ENCODE data around the gene OR2G6.
"Not testable (repeated sequence)": the region's sequence is repeated elsewhere in the genome, so short reads cannot be mapped to it uniquely, and the experiment has no call there.

The OR2G6 gene

DNA sequence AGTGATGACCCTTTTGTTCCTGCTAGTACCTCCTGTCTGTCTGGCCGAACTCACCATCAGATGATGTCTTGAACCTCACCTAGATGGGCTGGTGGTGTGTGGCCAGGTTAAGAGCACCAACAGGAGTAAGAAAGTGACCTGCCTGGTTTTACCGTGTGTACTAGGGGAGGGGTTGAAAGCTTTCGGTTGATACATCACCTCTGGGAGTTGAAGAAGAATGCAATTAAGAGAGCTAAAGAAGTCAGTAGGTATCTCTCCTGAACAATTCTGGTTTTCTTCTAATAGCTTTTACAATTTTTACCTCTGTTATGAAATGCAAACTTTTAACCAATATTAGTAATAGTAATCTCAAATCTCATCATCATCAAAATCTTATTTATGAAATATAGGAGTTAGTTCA, 54.8 kb downstream of the OR2G6 start, which contains the start of gene OR2T29:
OR2T29 (minus strand) TSS at position 101 of the 400 bp plus-strand sequence. CDS start 3,281 bp downstream, outside the sequence.
- H3K4me3 ChIP-seq (ENCODE audit: low read depth, low read length); in situ Hi-C loops (cut with HindIII; ENCODE audit: low sequenced_read_pairs); DNase-seq (ENCODE audit: low read depth): not testable (repeated sequence)

DNA sequence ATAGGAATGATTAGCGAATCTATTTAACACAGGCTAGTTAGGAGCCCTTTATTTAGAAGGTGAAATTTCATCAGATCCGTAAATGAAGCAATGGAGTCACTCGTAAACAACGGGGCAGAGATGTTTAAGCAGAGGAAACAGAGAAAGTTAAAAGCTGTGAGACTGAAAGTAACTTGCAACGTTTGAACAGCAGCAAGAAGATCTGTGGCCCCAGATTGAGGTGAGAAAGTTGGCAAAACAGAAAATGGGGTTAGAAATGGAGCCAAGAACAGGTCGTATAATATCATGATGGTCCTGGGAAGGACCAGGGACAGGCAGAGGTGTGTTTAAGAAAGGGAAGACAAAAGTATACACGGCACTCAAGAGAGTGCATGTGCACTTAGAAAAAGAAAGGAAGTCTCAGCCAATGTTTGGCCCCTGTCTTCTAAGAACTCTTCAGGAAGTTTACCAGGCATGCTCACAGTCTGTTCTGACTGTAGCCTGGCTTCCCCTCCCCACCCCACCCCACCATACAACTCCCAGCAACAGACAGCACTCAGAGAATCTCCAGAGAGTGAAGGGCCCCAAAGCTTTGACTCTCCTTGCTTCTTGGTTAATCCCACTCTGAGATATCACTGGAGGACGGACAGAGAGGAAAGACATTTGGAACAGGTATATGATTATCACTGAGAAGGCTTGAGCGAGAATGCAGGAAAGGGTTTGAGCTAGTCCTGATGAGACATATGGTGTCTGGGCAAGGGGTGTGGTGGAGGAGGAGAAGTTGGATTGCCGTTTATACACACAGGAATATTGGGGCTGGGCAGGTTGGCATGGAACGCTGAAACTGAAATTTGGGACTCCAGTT, 57.9 kb downstream of the OR2G6 start:
- in situ Hi-C loops (cut with HindIII; ENCODE audit: low sequenced_read_pairs); H3K4me3 ChIP-seq (ENCODE audit: low read depth, low read length); DNase-seq (ENCODE audit: low read depth): not testable (repeated sequence)

DNA sequence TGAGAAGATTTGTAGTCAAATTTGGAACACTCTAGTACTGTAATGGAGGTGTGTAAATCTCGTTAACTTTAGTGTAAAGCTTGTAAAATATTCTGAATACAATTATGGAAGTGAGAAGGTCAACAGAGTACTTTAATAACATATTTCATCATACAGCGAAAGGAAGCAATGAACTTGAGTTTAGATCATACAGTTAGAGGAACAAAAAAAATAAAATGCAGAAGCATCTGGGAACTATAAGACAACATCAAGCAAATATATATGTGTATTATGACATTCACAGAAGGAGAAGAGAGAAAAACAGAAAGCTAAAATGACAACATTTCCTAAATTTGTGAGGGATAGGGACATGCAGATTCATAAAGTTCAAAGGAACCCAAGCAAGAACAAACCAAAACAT, 61.2 kb downstream of the OR2G6 start:
- H3K4me3 ChIP-seq (ENCODE audit: low read depth, low read length); DNase-seq (ENCODE audit: low read depth); in situ Hi-C loops (cut with HindIII; ENCODE audit: low sequenced_read_pairs): not testable (repeated sequence)

DNA sequence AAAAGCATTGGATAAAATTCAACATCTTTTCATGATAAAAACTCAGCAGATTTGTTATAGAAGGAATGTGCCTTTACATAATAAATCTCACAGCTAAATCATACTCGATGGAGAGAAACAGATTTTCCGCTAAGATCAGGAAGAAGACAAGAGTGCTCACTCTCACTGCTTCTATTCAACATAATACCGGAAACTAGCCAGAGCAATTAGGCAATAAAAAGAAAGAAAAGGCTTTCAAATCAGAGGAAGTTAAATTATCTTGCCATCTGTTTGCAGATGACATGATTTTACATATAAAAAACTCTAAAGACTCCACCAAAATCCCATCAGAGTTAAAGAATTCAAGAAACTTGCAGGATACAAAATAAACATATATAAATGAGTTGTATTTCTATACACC, 62.9 kb downstream of the OR2G6 start:
- in situ Hi-C loops (cut with HindIII; ENCODE audit: low sequenced_read_pairs); H3K4me3 ChIP-seq (ENCODE audit: low read depth, low read length); DNase-seq (ENCODE audit: low read depth): not testable (repeated sequence)

DNA sequence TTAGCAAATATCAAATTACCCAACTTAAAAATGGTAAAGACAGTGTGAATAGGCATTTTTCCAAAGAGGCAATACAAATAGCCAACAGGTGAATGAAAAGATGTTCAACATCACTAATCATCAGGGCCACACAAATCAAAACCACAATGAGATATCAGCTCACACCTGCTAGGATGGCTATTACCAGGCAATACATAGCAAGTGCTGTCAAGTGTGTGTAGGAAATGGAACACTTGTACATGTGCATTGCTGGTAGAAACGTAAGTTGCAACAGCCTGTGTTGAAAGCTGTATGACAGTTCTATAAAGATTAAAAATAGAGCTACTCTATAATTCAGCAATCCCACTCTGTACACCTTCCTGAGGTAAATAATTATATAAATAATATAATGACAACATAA, 64.2 kb downstream of the OR2G6 start:
- in situ Hi-C loops (cut with HindIII; ENCODE audit: low sequenced_read_pairs); H3K4me3 ChIP-seq (ENCODE audit: low read depth, low read length): not testable (repeated sequence)

DNA sequence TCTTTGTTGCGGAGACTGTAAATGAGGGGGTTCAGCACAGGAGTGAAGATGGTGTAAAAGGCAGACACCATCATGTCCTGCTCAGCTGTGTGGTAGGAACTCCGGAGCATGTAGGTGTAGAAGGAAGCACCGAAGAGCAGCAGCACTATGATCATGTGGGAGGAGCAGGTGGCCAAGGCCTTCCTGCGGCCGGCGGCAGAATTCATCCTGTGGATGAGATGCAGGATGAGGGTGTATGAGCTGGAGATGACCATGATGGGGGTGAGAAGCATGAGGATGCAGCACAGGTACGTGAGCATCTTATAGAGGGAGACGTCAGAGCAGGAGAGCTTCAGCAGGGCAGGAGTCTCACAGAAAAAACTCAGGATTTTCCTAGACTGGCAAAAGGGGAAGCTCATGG, 66.0 kb downstream of the OR2G6 start:
- DNase-seq (ENCODE audit: low read depth); in situ Hi-C loops (cut with HindIII; ENCODE audit: low sequenced_read_pairs); H3K4me3 ChIP-seq (ENCODE audit: low read depth, low read length): not testable (repeated sequence)

More for the DNA sequence above, 64.2 kb downstream of the OR2G6 start:
- DNase-seq (ENCODE audit: low read depth) = not testable (repeated sequence)

DNA sequence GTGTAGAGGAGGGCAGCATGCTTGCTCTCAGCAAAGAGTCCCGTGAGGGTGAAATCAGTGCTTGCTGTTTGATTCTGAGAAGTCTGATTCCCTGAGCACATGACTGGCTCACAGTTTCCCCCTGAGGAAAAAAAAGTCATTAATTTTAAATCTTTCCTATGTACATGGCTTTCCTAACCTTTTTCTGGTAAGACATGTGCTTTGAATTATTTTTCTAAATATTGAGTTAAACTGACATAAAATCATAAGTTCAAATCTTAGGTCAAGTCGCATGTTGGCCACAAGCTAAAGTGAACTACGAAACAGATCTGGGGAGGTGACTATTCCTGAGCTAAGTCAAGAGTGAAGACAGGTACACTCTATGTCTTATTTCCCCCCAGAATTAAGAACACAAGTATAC, 66.8 kb downstream of the OR2G6 start, which contains the start of gene OR2T34:
OR2T34 (minus strand) TSS at position 101 of the 400 bp plus-strand sequence; CDS start at position 101, 0 bp downstream.
- in situ Hi-C loops (cut with HindIII; ENCODE audit: low sequenced_read_pairs); DNase-seq (ENCODE audit: low read depth); H3K4me3 ChIP-seq (ENCODE audit: low read depth, low read length): not testable (repeated sequence)

DNA sequence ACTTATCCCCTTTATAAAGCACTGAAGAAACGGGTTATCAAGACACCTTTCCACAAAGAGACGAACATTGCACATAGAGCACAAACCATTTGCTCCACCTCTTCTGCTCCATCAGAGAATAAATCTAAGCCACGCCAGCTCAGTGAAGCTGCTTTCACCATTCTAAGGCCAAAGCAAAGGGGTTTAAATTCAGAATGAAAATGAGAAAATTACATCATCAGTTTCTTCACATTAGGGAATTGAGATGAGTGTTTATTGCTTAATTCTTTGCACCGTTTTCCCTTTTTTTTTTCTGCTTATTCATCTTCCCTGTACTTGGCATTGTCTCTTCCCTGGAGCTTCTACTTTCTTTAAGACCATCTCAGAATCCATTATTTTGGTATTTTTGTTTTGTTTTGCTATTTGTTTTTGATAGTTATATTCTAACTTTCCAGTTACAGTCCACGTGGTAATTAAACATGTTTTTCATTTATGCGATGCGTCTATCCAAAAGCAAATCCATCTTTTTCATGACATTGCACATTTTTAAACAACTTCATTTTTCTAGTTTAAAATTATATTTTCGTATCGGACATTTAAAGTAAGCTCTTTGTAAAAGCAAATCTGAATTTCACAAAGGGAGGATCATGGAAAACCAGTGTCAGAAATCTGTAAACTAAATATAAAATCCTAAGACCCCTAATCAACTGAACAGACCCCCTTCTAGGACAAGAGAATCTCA, 68.5 kb downstream of the OR2G6 start:
- no peak for DNase-seq (ENCODE audit: low read depth)
- in situ Hi-C loops (cut with HindIII; ENCODE audit: low sequenced_read_pairs) = no loop called here
- TF ChIP-seq, protein P1, sequence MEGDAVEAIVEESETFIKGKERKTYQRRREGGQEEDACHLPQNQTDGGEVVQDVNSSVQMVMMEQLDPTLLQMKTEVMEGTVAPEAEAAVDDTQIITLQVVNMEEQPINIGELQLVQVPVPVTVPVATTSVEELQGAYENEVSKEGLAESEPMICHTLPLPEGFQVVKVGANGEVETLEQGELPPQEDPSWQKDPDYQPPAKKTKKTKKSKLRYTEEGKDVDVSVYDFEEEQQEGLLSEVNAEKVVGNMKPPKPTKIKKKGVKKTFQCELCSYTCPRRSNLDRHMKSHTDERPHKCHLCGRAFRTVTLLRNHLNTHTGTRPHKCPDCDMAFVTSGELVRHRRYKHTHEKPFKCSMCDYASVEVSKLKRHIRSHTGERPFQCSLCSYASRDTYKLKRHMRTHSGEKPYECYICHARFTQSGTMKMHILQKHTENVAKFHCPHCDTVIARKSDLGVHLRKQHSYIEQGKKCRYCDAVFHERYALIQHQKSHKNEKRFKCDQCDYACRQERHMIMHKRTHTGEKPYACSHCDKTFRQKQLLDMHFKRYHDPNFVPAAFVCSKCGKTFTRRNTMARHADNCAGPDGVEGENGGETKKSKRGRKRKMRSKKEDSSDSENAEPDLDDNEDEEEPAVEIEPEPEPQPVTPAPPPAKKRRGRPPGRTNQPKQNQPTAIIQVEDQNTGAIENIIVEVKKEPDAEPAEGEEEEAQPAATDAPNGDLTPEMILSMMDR (IDR thresholded peaks at IDR 0.05; ENCODE audit: low read depth, low read length, missing control alignments) = no peak
- no peak overlapping the region for H3K4me3 ChIP-seq (ENCODE audit: low read depth, low read length)
